HG03045 (cell line): ENCODE measurements around the gene TPRG1L.

Experiments
- ATAC-seq: cut with Tn5 transposase; IDR thresholded peaks from one replicate; pipeline ENCODE4 v1.9.1; 2021; ENCODE audit warnings: mild to moderate bottlenecking, moderate library complexity; ENCODE audit not compliant: unreplicated experiment

Gene TPRG1L

DNA sequence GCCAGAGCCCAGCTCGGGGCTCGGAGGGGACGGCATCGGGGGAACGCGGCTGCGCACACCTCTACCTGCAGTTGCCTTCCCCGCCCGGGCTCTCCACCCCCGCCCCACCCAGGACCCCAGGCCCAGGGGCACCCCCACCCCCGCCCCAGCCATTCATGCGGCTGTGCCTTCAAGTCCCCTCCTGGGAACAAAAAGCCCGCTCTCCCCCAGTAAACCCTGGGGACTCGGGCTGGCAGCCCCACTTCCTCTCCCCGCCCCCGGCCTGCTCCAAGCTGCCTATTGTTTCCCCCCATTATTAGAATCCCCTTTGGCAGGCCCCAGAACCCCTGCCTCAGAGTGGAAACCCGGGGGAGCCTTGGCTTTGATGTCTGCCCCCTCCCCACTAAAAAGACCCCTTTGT is 31.5 kb upstream of the TPRG1L start:
- ATAC-seq, result no peak

DNA sequence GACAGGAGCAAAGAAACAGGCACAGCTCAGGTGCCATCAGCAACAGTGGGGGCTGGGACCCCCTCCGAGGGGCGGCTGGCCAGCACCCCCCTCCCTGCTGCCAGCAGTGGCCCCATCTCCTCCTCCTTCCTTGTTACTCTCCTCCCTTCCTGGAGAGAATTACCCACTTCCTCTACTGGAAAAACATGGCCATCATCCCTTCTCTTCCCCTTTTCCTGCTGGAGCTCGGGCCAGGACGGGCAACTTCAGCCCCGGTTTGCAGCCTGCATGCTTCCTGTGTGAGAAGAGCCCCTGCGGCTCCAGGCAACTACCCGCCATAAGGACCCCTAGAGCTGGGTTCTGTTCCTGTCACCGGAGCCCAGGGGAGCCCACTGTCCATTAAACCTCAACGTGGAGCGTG is 31.1 kb upstream of the TPRG1L start:
- ATAC-seq, result no peak

DNA sequence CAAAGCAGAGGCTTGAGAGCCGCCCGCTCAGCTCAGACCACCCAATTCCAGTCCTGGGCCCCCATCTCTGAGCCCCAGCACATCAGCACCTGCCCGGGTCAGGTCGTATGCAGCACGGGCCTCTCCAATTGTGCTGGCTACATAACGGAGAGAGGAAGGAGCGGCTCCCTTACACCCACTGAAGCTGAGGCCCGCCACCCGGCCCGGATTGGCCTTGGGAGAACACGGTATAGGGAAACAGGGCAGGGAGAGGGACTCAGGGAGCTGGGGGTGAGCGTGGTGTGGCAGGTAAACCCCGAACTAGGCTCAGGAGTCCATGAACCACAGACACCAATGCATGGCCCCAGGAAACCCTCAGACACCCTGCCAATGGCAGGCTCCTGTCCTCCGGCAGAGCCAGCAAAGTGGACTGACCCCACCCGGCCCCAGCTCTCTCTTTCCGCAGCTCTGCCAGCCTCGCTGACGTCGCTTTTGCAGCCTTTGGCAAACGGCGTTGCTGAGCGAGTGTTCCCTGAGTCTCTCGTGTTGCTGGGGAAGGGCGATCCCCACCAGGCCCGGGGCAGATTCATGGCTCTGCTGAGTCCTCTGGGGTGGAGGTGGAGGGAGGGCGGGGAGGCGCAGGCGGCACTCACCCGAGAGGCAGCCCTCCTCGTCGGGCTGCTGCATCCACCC is 30.0 kb upstream of the TPRG1L start:
- ATAC-seq, result no peak

DNA sequence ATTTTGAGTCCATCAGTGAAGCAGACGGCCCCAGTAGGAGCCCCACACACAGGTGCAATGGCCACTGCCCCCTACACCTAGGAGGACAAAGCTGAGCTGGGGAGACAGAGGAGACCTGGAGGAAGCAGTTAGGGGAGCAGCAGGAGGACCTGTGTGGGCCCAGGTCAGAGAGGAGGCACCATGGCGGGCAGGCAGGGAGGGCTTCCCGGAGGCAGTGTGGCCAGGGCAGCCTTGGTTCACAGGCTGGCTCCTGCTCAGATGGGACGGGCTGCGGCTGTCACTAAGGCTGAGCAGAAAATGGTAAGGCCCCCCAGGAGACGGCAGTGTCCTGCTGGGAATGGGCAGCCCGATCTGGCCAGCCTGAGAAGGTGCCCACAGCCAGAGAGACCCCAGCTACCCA is 28.9 kb upstream of the TPRG1L start:
- ATAC-seq, result no peak

DNA sequence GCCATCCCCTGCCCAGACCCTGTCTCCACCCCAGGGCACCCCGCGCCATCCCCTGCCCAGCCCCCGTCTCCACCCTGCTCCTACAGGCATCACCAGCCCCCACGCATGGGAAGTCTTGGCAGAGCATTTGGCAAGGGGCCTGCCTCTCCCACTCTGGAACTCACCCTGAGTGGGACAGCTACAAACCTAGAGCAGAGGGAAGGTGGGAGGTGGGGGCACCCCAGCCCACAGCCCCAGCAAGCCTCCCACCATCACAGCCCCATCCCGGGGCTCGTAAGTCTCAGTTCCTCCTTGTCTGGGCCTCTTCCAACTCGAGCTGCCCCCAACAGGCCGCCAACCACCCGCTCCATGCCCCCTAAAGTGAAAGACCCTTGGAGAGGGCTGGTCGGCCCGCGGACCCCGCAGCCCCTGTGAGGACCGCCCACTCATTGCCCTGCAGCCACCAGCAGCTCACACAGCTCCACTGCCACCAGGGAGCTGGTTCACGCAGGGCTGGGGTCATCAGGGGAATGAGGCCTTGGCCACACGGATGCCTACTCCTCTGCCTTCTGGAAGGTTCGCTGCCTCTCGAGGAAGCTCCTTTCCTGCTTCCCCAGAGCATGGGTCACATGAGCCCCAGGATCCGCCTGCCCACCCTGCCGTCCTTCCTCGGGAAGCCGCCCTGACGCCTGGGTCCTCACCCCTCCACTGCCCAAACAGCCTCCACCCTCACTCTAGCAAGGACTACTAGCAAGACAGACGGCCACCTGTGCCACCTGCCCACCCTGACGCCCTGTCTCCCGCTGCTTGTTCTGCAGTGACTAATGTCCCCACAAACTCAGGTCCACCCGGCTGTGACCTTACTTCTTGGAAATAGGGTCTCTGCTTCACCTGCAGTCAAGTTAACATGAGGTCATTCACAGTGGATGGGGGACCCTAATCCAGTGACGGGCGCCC is 27.9 kb upstream of the TPRG1L start:
- ATAC-seq, result no peak

DNA sequence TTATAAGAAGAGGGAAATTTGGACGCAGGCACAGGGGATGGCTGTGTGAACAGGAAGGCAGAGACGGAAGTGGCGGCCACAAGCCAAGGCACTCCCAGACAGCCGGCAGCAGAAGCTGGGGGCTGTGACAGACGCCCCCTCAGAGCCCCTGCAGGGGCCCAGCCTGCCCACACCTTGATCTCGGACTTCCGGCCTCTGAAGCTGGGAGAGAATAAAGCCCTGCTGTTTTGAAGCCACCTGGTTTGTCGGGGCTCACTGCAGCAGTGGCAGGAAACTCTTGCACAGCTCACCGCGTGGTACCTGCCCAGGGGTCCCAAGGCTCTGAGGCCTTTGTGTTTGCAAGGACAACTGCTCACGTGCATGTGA is 27.2 kb upstream of the TPRG1L start:
- no peak for ATAC-seq

DNA sequence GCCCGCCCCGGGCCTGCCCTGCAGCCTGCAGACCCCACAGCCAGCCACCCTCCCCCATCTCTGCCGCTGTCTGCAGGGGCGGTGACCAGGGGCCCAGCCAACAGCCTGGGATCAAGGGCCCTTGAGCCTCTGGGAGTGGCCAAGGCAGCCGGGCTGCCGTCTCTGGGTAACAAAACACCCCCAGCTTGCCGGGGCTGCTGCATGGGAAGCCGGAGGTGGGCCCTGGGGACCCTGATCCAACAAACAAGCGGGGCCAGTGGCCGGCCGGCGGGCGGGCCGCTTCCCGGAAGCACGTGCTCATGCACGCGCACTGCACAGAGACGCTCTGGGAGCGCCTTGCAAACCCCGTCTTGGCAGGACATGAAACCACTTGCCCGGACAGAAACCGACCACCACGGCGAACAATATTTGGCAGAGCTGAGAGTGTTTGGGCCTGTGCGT is 26.7 kb upstream of the TPRG1L start:
- ATAC-seq, result no peak

DNA sequence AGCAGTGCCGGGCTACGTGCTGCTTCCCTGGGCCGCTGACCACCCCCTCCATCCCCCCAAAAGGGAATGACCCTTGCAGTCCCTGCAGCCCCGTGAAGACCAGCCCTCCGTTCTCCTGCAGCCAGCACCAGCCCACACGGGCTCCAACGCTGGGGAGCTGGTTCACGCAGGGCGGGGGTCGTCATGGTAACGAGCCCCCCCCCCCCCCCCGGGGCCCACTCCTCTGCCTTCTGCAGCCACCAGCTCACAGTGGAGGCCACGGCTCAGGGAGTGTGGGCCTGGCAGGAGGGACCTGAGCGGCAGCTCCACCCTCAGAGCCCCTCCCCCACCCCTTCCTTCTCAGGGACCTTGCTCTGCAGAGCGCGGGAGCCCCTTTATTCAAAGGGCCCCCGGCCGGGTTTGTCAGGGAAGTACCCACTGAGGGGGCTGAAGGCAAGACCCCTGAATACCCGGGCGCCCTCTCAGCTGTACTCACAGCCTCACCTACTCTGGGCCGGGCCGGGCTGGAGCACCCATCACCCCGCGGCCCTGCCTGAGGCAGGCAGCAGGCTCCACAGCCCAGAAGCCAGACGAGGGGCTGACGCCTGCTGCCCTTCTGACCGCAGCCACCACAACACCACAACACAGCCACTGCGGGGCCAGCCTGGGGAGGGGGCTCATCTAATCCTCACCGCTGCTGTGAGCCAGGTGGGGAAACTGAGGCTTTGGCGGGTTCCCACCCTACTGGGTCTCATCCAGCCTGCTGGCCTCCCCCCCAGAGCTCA is 26.1 kb upstream of the TPRG1L start:
- ATAC-seq, result no peak

DNA sequence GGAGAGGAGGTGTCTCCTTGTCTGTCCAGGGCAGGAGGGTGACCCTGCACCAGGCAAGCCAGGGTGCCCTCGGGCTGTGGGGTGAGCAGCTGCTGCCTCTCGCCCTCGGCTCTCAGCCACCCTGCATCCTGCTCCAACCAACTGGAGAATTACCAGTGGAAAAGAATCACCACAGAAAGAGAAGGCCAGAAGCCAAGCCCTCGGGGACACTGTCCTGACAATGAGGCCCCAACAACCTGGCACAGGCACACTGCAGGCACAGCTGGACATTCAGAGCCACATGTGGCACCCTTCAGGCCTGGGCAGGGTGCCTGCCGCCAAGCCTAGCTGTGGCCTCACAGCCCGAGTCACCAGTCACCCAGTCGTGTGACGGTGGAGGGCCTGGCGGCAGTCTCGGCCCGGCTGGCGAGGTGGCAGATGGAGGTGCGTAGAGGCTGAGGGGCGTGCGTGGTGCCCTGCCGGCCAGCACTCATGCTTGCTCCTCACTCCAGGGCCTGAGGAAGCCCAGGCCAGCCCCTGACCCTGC is 25.5 kb upstream of the TPRG1L start:
- no peak for ATAC-seq

DNA sequence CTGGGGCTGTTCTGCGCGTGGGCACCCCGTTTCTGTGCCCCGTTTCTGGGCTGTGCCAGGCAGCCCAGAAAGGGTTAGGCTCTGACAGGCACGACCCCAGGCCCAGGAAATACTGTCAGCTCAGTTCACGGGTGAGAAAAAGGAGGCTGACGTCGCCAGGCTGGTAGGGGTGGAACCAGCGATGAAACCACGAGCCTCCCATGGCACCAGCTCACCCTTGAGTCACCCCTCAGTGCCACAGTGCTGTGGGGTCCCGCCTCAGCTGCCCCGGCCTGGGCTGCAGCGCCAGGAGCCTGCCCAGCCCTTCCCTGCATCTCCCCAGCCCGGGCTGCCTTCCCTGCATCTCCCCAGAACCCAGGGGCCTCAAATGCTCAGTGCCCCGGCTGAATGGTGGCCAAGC is 25.0 kb upstream of the TPRG1L start:
- no peak for ATAC-seq

DNA sequence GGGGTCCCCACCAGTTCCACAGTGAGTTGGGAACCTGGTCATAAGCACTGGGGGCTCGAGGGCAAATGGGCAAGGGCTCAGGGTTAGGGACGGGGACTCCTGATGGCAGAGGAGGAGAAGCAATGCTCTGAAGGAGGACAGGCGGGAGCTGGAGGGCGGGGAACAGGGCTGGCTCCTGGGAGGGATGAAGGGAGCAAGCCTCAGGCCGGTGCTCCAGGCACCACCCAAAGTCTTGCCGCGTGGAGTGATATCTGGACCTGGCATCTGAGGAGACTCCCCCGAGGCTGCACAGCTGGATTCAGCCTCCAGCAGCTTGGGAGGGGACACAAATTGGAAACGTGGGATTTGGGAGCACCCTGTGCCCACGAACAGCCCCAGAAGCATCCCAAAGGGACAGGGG is 24.5 kb upstream of the TPRG1L start:
- no peak for ATAC-seq

DNA sequence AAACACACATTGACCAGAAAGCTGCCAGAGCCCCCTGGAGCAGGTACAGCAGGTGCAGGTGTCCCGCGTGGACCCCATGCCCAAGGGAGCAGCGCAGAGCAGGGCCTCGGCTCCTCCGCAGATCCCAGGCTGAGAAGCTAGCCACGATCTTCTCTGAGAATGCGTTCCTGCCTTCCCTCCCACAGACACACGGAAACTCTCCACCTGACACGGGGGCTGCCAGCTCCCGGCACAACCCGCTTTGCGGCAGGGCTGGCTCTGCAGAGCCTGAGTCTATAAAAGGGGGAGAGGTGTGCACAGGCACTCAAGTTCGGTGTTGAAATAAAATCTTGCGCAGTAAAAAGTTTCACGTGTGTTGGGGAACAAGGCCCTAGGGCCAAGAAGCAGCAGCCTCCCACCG is 23.1 kb upstream of the TPRG1L start:
- ATAC-seq, result no peak

DNA sequence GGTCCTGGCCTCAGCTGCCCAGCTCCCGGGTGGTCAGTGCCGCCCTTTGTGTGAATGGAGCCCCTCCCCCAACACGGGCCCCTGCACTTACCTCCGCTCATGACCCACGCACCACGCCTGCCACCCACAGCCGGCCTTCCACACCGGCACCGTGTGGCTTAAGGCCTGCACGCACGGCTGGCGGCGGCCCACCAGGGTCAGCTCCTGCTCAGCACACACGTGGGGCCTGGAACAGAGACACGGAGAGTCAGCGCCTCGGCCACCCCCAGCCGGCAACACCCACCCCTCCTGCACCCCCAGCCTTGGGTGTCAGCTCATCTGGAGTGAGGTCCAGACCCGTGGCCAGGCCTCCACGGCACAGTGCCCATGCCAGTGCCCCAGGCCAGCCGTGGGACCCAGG is 22.4 kb upstream of the TPRG1L start:
- no peak for ATAC-seq

DNA sequence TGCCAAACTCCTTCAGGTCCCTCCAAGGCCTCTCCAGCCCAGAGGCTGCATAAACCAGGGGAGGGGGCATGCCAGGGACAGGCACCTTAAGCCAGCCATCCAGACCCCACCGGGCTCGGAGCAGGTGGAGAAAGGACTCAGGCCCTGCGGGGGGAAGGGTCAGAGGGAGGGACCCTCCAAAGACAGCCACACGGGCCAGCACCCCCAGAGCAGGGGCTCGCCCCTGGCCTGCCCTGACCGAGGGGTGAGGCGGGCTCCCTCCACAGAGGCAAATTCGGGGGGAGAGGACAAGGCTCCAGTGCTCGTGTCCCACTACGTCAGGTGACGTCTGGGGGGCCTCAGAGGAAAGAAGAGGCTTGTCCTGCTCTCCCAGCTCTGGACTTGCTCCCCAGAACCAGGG is 21.7 kb upstream of the TPRG1L start:
- no peak for ATAC-seq

DNA sequence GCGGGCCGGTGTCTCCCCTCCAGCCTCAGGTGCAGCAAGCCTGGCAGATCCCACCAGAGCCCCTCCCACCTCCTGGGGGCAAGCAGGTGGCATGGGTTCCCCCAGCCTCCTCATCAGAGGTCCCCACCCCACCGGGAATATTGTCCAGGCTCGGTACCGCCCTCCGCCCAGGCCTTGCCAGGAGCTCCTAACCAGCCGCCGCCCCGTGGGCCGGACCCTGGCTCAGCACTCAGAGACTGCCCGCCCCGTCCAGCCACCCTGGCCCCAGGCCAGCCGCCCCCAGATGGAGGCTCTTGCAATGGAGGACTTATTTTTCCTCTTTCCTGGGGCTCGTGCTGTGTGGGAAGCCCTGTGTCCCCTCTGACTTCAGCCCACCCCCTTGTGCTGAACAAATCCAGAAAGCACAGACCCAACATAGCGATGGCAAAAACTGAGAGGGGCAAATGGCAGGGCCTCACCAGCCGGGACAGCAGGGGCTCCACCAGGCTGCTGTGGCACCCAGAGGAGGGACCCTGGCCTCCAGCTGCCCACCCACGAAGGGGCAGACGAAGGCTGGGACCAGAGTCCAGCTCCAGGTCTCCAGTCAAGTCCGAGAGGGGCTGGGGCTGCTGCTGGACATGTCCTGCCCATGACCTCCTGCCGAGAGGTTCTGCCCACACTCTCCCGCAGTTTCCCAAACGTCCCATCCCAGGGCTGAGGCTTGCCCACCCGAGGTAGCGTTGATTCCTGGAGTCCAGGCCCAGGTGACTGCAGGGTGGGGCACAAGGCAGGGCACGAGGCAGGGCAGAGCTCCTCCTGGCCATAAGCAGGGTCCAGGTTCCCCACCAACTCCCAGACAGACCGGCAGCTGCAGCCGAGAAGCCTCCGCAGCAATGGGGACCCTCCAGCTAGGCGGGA is 21.0 kb upstream of the TPRG1L start:
- ATAC-seq, result no peak

DNA sequence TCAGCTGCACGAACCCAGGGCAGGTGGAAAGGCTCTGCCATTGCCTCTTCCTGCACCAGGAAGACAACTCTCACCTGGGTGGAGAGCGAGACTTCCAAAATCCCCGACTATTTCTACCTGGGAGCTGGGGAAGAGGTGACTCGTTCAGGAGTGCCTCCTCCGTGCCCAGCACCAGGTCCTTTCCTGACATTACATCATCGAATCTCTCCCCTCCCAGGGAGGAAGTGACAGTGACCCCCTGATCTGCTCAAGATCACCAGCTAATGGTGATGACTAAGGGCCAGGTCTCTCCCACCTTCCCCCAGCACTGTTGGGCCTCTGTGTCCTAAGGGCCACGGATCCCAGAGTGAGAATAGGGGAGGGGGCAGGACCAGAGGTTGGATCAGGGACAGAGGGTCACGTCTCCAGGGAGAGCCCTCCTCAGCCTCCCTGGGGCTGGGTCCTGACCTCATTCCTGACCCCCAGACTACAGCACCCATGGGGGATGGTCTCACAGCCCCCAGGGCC is 20.3 kb upstream of the TPRG1L start:
- ATAC-seq, result no peak

DNA sequence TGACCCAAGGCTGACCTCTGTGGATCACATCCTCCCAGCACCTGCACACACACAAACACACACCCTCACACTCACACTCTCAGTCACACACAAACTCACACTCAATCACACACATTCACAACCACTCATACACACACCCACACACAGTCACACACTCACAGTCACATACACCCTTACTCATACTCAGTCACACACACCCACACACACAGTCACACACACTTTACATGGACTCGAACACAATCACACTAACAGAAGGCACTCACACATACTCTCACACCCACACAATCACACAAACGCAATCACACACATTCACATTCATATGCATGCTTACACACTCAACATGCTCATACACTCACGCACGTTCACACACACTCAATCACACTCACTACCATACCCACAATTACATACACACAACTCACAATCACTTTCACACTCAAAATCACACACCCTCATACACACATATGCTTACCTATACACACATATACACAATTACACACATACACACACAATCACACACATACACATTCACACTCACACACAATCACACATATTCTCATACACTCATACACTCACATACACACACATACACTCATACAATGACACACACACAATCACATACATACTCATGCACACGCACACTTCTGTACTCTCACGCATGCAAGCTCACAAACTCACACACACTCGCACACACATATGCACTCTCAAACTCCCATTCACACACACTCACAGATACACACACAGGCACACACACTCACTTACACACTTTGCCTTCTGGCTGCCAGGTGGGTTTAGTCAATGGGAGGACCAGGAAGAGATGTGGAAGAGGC is 19.6 kb upstream of the TPRG1L start:
- no peak for ATAC-seq

DNA sequence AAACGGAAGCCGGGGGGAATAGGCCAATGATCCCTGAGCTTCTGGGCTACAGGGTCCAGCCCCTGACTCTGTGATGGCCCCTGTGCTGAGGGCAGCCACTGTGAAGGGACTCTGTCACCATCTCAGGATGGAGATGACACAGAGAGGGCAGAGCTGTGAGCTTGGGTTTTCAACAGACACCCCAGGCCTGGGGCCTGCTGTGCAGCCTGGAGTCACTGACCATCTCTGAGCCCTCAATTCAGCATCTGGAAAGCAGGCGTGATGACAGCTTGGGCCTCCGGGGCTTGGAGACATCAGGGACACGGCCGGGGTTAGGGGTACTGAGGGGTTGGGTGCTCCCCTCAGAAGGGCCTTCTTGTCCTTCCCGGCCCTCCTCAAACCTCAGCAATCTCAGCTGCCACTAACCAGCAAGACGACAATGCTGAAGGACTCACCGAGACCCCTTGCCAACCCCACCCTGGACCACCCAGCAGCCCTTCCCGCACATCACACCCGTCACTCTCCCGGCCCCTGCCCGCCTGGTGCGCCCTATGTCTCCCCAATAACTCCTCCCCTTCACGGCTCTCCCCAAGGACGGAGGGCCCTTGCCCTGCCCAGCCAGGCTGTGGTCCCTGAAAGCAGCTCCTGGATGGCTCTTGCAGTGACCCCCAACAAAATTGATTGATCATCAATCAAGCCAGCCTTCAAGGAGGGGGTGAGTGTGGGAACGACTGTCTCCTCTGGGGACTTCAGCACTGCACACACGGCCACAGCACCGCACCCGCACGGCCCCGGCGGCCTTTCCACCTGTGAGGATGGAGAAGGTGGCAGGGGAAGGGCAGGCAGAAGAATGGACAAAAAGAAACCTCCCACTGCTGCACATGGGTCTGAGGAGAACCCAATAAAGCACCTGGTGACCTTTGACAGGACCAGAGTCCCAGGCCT is 17.8 kb upstream of the TPRG1L start:
- ATAC-seq, result no peak
